ENCODE results near the gene PTPRC. TPM values are rescaled to one million over a fixed set of nuclear protein-coding genes. Genes with fewer than 3 reads are reported as not detected.

Gene PTPRC
- total RNA-seq, 3 donors from 2014 or later = 17.9 to 29.4 (median 18.0) TPM

DNA sequence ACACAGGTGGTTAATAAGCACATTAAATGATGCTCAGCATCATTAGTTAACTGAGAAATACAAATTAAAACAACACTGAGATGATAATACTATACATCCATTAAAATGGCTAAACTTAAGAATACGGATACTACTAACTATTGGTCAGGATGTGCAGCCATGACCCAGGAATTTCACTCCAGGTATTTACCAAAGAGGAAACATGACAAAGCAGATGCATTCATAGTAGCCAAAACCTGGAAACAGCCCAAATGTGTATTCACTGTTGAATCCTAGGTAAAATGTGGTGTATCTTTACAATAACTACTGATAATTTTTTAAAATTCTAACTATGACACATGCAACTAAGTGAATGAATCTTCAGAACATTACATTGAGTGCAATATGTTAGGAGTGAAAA is 73.0 kb downstream of the PTPRC start:
- Histone ChIP-seq H3K36me3 (ENCODE audit: low read depth) (no peaks in the 10 kb centered on the region), H3K9me3 (no peaks in the 10 kb centered on the region), H3K4me3 (no peak overlapping the region), H3K4me1 (ENCODE audit: low read depth) (no peaks in the 10 kb centered on the region)
- DNase-seq = no peak
- intact Hi-C loops (cut with DNase I, micrococcal nuclease) = no loop called here
- no peak for ATAC-seq
- TF ChIP-seq, protein P1, sequence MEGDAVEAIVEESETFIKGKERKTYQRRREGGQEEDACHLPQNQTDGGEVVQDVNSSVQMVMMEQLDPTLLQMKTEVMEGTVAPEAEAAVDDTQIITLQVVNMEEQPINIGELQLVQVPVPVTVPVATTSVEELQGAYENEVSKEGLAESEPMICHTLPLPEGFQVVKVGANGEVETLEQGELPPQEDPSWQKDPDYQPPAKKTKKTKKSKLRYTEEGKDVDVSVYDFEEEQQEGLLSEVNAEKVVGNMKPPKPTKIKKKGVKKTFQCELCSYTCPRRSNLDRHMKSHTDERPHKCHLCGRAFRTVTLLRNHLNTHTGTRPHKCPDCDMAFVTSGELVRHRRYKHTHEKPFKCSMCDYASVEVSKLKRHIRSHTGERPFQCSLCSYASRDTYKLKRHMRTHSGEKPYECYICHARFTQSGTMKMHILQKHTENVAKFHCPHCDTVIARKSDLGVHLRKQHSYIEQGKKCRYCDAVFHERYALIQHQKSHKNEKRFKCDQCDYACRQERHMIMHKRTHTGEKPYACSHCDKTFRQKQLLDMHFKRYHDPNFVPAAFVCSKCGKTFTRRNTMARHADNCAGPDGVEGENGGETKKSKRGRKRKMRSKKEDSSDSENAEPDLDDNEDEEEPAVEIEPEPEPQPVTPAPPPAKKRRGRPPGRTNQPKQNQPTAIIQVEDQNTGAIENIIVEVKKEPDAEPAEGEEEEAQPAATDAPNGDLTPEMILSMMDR (IDR thresholded peaks at IDR 0.05) = no peak

DNA sequence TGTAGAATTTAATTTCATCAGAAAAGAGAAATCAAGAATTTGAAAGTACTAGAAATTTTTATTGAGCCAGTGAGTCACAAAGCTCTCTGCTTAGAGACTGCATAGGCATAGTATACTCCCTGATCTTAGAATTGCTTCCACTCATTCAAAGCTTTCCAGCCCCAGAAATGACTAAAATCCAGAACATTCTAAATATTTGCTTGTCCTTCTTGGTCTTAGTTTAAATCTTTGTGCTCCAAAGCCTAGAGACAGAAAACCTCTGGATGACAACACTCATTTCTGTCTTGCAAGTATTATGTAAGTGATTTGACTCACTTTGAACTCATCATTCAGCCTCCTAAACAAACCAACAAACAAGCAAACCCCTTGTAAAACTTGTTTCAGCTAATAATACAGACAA is 74.2 kb downstream of the PTPRC start:
- Histone ChIP-seq H3K9me3 (no peaks in the 10 kb centered on the region), H3K4me1 (ENCODE audit: low read depth) (no peaks in the 10 kb centered on the region), H3K4me3 (no peak overlapping the region), H3K36me3 (ENCODE audit: low read depth) (no peaks in the 10 kb centered on the region)
- ATAC-seq (no peak), DNase-seq (no peak)
- TF ChIP-seq, protein P1 (IDR thresholded peaks at IDR 0.05) = no peak
- intact Hi-C loops (cut with DNase I, micrococcal nuclease) = no loop called here

DNA sequence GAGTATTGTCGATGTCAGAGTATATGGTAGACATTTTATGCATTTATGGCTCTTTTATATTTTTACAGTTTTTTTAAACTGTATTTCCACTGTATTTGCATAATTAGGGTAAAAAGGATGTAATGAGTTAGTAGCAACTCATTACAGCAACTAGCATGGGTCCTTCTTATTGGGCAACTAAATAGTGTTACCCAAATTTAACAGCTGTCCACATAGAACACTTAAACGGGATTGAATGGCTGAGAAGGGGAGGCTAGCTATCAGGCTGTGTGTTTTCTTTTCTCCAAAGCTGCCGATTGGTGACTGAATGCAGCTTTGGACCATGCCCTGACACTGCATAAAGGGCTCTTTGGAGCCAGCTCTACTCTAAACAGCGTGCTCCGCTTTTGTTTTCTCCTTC is 75.4 kb downstream of the PTPRC start:
- intact Hi-C loops (cut with DNase I, micrococcal nuclease) = no loop called here
- Histone ChIP-seq H3K9me3 (no peaks in the 10 kb centered on the region), H3K4me3 (no peak overlapping the region), H3K36me3 (ENCODE audit: low read depth) (no peaks in the 10 kb centered on the region), H3K4me1 (ENCODE audit: low read depth) (no peaks in the 10 kb centered on the region)
- ATAC-seq (no peak), DNase-seq (no peak)
- TF ChIP-seq, protein P1 (IDR thresholded peaks at IDR 0.05) = no peak

DNA sequence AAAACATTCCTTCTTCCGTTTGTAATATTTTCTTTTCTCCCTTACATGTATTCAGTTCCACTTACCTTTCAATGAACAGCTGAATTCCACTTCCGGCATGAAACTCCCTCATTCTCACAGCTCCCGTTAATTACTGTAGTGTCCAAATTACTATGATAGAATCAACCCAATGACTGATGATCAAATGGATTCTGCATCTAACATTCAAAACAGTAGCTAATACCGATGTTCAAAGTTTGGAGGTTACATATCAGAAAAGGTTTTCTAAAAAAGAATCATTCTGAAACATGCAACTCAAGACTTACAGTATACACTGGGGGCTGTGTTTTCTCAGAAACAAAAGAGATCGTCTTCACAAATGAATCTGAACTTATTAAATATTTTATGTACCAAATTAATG is 77.2 kb downstream of the PTPRC start:
- Histone ChIP-seq H3K9me3 (no peaks in the 10 kb centered on the region), H3K4me1 (ENCODE audit: low read depth) (no peaks in the 10 kb centered on the region), H3K36me3 (ENCODE audit: low read depth) (no peaks in the 10 kb centered on the region), H3K4me3 (no peak overlapping the region)
- TF ChIP-seq, protein P1 (IDR thresholded peaks at IDR 0.05) = no peak
- intact Hi-C loops (cut with DNase I, micrococcal nuclease) = no loop called here
- DNase-seq (no peak), ATAC-seq (no peak)

DNA sequence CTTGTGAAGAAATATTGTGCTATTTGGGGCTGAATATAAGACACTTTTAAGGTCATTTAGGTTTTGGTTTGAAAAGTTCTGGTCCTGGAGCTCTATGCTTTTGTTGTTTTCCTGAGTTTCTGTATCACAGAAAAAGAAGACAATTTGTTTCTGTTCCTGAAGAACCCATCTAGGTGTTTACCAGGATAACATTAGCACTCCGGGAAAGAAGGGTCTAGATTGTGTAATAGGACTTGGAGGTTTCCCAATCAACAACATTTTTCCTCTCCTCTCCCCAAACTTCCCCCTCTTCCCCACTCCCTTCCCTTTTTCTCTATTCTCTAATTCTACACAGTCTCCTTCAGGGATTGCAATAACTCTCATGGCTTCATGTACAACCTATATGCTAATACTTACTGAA is 78.7 kb downstream of the PTPRC start:
- ATAC-seq = no peak
- TF ChIP-seq, protein P1 (IDR thresholded peaks at IDR 0.05) = no peak
- Histone ChIP-seq H3K36me3 (ENCODE audit: low read depth) (no peaks in the 10 kb centered on the region), H3K4me1 (ENCODE audit: low read depth) (no peaks in the 10 kb centered on the region), H3K4me3 (no peak overlapping the region), H3K9me3 (no peaks in the 10 kb centered on the region)
- no peak for DNase-seq
- intact Hi-C loops (cut with DNase I, micrococcal nuclease) = no loop called here

DNA sequence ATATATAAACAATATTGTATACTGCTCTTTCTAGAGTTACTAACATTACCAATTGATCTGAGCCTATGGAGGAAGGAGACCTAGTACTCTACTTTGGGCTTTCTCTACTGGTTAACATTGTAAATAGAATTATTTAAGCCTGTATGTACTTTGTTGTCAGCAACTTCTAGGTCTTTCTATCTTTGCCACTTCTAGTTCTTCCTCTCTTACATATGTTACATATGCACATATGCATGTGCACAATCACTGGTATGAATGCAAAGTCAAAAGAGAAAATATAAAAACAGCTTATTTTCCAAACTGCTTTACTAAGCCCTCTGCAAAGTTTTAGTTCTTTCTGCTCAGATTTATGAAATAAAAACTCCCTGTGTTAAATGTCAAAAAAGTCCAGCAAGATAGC is 84.3 kb downstream of the PTPRC start:
- no peaks in the 10 kb centered on the region for H3K36me3 ChIP-seq (ENCODE audit: low read depth)
- intact Hi-C loops (cut with DNase I, micrococcal nuclease) = no loop called here
- H3K4me3 ChIP-seq = no peak overlapping the region
- no peak for ATAC-seq
- H3K9me3 ChIP-seq = no peaks in the 10 kb centered on the region
- DNase-seq = no peak
- no peaks in the 10 kb centered on the region for H3K4me1 ChIP-seq (ENCODE audit: low read depth)
- TF ChIP-seq, protein P1 (IDR thresholded peaks at IDR 0.05) = no peak
